ENCODE data around the gene MYO1G.

The MYO1G gene

GRCh38 chr7:44980393-44981034, 1.7 kb upstream of the MYO1G start:
- no peak for DNase-seq (ENCODE audit: low read depth)

GRCh38 chr7:44979481-44980392, 922 bp upstream of the MYO1G start:
- no peak for DNase-seq (ENCODE audit: low read depth)

GRCh38 chr7:44977959-44978335, 868 bp downstream of the MYO1G start:
- DNase-seq (ENCODE audit: low read depth) = no peak

GRCh38 chr7:44977304-44977958, 1.4 kb downstream of the MYO1G start:
- no peak for DNase-seq (ENCODE audit: low read depth)

GRCh38 chr7:44976746-44977196, 2.0 kb downstream of the MYO1G start:
- no peak for DNase-seq (ENCODE audit: low read depth)

GRCh38 chr7:44976040-44976745, 2.6 kb downstream of the MYO1G start:
- DNase-seq (ENCODE audit: low read depth) = no peak

- DNase-seq (ENCODE audit: low read depth) = no peak
Observed at GRCh38 chr7:44975331-44976039, 3.3 kb downstream of the MYO1G start.

- DNase-seq (ENCODE audit: low read depth) = no peak
Observed at GRCh38 chr7:44974549-44974948, 4.3 kb downstream of the MYO1G start.

- DNase-seq (ENCODE audit: low read depth) = peak; percentile 41
Observed at GRCh38 chr7:44973610-44974401, 5.0 kb downstream of the MYO1G start.

- no peak for DNase-seq (ENCODE audit: low read depth)
Observed at GRCh38 chr7:44972562-44972961, 6.3 kb downstream of the MYO1G start.

- DNase-seq (ENCODE audit: low read depth) = no peak
Observed at GRCh38 chr7:44971902-44972441, 6.8 kb downstream of the MYO1G start.

- DNase-seq (ENCODE audit: low read depth) = no peak
Observed at GRCh38 chr7:44971188-44971901, 7.5 kb downstream of the MYO1G start.

GRCh38 chr7:44970523-44971051, 8.2 kb downstream of the MYO1G start:
- DNase-seq (ENCODE audit: low read depth) = no peak

- DNase-seq (ENCODE audit: low read depth) = no peak
Observed at GRCh38 chr7:44969701-44970522, 8.9 kb downstream of the MYO1G start.

- no peak for DNase-seq (ENCODE audit: low read depth)
Observed at GRCh38 chr7:44969049-44969700, 9.6 kb downstream of the MYO1G start.

- no peak for DNase-seq (ENCODE audit: low read depth)
Observed at GRCh38 chr7:44967571-44968446, 11.0 kb downstream of the MYO1G start.

Data from stimulated activated CD8-positive, alpha-beta memory T cell treated with anti-CD3 and anti-CD28 coated beads, Interleukin-15, amount 100 ng/mL, for 1 hour (primary cell).